Left colon (tissue), 2 donors: Measurements from ENCODE around the gene TRIM44. TPM values are rescaled to one million over a fixed set of nuclear protein-coding genes. Genes with fewer than 3 reads are reported as not detected.

Experiments
- ATAC-seq: fragments of 200-7000 bp; cut with Tn5 transposase; one replicate; pipeline ENCODE4 v1.9.1; 2020; ENCODE audit warnings: mild to moderate bottlenecking, moderate library complexity
- DNase-seq, 2 donors: peaks; one replicate each; pipeline ENCODE4 v3.0.0-alpha.2; 2020
- intact Hi-C, 2 donors: fragments of 100-400 bp; cut with DNase I in 1 of 2; cut with micrococcal nuclease in 1 of 2; formaldehyde crosslinking; loops; one replicate each; pipeline versions ENCODE4 v1.11.2 to v1.14.0; 2022; cut with DNase I, micrococcal nuclease
- total RNA-seq, 2 donors: library from RNA; stranded (reverse); fragmentation: NEBNext Ultra II Directional; extraction: Animal tissue kit (Norgen Biotek cat#: 25700); gene quantifications; one replicate each; pipeline ENCODE4 v1.2.1, GENCODE V29; 2021
- donor health status: DM: no; HTN: no; CAD: no.
- donor health status: DM: yes; HTN: yes; CAD: no.

Gene TRIM44
- total RNA-seq, 2 donors from 2014 or later, result 45.7 to 49.4 TPM

DNA sequence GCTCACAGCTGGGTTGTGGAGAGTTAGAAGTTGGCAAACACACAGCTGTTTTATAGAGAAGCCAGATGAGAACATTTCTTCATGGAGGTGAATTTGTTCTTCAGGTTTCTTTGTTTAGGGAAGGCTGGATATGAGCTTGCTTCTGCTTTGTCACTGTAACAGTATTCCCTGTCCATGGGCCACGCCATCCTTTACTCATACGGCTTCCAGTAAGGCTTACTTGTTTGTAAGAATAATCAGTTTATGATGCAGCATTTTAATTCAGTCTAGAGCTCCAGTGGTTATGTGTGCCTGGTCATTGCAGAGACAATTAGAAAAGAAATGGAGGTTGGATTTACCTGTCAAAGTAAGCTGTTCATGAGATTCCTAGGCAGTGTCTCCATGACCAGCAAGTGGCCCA, 131.8 kb downstream of the TRIM44 start:
- DNase-seq, result no peak
- ATAC-seq, result no peak
- intact Hi-C loops, result no loop called here

DNA sequence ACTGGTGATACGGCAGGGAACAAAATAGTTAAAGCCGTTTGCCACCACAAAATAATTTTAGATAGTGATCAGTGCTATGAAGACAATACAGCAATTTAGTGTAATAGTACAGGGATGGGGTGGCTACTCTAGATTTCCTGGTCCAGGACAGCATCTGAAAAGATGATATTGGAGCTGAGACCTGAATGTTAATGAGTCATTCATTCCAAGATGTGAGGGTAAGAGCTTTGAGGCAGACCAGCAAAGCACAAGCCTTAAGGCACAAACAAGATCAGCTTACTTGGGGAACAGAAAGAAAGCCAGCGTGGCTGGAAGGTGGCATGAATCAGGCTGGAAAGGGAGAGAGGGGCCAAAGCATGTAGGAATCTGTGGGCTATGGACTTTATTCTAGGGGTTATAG, 132.3 kb downstream of the TRIM44 start:
- intact Hi-C loops, result no loop called here
- ATAC-seq, result no peak
- no peak for DNase-seq

DNA sequence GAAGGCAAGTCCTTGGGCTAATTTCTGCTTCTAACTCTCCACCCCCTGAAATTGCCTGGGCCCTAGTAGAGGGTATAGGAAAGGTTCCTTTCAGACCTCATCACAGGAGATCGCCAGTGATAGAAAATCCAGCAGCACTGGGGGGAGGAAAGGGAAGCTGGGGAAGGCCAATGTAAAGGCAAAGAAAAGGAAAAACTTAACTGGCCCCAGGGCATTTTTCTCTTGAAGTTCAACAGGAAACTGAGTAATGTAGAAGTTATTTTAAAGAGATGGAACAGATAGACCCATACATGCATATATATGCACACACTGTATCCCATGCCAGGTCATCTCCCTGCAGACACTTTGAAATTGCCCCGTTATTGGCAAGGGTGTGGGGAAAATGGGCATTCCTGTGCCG, 134.0 kb downstream of the TRIM44 start:
- ATAC-seq (no peak), DNase-seq (no peak)
- intact Hi-C loops, result no loop called here

DNA sequence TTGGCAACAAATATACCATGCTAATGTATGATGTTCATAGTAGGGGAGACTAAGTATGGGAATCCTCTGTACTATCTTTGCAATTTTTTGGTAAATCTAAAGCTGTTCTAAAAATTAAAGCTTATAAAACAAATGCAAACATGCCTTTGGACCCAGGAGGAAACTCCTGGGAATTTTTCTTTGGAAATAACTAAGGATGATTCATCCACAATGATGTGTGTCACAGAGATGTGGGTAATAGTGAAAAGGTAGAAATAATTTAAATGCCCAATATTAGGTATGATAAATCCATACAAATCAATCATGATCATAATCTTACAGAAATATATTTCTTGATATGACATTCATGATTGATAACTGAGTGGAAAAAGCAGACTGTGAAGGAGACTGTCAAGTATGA, 135.8 kb downstream of the TRIM44 start:
- no peak for ATAC-seq
- DNase-seq, result no peak
- intact Hi-C loops, result no loop called here

DNA sequence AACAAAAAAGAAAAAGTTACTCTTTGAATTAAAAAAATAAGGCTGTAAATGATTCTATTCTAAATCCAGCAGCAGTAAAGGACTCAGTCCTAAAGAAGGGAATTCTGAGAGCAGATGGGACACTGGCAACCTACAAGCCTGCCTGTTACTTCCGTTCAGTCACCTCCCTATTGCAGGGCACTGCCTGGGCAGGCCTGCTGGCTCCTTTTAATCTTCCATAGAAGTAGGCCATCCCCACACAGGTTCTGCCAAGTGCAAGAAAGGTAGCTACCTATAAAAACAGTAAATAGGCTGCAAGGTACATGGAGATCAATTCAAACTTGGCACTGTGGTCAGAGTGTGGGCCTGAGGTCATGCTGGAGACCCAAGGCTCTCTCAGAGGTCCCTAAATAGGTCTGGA, 136.4 kb downstream of the TRIM44 start:
- DNase-seq (no peak), ATAC-seq (no peak)
- intact Hi-C loops, result no loop called here

DNA sequence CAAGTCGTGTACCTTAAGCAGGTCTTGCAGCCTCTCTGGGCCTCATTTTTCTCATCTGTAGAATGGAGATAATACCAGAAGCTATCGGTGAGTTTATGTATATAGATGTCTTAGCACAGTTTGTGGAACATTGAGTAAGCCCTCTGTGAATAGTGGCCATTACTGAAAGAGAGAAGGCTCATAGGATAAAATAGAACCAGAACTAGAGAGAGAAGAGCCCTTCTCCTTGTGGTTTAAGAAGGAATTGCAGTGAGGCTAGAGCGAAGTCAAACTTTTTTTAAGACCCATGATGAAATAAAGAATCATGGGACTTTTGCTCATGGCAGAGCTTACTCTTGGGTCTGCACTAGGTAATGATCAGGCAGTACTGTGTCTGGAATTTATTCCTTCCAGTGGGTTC, 137.1 kb downstream of the TRIM44 start:
- ATAC-seq, result no peak
- no peak for DNase-seq
- intact Hi-C loops, result no loop called here

DNA sequence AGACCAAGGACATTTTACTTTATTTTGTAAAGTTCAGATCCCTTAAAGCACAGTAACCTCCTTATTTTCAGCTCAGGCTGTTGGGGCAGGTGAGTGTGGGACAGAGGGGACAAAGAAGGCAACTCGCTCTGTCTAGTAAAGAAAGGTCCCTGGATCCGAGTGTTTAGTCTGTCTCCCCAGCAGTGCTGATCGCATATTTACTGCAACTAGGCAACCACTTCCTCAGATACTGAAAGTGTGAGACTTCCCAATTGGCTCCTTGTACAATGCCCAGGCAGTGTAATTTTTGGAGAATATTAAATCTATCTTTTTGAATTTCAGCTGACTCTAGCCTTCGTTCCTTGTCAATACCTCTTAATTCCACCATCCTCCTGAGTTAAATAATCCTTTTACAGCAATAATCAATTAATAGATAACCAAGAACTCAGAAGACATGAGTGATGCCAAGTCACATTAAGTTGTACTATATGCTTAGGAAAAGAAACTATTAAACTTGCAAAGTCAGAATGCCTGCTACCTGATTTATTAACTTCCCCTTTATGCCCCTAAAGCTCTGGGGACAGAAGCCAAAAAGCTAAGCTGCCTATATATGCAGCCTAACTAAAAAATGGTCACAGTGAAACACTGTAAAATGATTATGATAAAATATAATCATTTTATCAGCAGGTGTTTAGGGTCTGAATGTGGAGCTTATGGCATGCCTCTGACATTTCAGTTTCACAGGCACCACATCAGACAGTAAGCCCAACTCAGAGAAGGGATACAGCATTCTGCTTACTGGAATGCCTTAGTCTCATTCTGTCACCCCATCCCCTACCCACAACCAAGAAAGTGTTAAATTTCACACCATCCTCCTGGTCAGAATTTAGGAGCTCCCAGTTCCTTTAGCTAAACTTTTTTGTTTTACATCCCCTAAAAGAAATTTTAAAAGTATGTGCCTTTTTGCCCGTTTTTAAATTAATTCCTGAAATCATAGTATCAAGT, 138.7 kb downstream of the TRIM44 start:
- intact Hi-C loops, result no loop called here
- ATAC-seq (no peak), DNase-seq (no peak)

DNA sequence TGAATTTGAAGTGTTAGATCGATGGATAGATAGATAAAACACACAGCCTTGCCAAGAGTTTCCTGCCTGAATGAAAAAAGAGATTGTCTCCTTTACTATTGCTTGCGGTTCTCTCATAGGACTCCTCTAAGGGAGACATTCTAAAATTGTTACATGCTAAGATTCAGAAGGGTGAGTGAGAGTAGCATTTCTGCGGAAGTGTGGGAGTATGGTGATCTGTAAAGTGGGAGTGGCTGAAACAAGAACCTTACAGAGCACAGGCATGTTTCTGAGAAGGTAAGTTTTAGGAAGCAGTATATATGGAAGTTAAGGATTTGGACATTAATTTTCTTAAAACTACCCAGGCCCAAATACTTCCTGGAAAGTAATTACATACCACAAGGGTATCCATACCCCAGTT, 139.6 kb downstream of the TRIM44 start:
- DNase-seq, result no peak
- no peak for ATAC-seq
- intact Hi-C loops, result no loop called here

DNA sequence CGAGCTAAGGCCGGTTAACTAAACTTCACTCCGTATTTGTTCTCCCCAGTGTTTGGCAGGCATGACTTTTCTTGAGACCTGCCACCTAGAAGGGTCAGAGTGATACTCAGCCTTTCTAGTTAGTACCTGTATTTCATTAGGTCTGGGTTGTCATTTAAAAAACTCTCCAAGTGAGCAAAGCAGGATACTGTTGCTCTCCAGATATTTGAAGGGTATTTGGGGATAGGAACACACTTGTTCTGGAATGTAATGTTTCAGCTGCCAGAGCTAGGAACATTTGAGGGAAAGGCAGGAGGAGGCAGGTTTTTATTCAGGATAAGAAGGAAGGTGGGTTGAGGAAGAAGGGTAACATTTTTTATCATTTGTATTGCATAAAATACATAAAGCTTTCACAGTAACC, 140.1 kb downstream of the TRIM44 start:
- DNase-seq, result no peak
- intact Hi-C loops, result no loop called here
- ATAC-seq, result no peak

DNA sequence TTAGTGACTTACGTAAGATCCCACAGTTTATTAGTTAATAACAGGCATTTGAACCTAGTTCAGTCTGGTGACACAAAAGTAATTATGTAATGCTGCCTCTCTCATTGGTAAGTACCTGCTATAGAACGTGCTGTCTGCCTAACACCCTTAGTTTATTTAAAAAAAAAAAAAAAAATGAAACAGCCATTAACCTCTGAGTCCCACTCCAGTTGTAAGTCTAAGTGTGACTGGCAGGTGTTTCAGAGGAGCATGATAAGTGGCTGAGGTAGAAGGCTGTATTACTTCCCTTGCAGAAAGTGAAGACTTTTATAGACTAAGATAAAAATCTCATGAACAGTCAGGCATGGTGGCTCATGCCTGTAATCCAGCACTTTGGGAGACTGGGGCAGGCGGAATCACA, 140.5 kb downstream of the TRIM44 start:
- DNase-seq, result no peak
- intact Hi-C loops, result no loop called here
- ATAC-seq, result no peak

DNA sequence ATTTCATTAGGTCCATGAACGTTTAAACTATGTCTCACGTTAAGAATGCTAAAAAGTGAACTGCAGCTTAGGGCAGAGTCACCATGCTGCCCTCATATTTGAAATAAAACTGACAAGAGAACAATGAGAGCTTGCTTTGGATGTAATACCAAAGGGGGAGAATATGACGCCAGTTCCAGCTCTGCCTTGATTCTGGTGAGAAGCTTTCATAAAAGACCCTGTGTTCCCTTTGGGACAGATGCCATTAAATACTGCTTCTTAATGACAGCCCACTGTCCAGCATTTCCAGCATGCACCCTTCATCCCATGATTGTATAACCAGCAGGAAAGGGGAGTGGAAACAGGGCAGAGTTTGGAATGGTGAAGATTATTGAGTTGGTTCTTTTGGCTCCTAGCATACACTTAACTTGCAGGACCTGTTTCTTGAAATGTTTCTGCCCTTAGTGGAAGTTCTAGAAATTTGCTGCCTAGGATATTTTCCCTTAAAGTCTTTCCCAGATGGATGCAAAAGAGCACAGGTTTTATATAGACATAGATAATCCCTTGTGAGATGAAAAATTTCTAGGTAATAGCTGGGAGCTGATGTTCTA, 142.0 kb downstream of the TRIM44 start:
- ATAC-seq, result no peak
- no peak for DNase-seq
- intact Hi-C loops, result no loop called here

DNA sequence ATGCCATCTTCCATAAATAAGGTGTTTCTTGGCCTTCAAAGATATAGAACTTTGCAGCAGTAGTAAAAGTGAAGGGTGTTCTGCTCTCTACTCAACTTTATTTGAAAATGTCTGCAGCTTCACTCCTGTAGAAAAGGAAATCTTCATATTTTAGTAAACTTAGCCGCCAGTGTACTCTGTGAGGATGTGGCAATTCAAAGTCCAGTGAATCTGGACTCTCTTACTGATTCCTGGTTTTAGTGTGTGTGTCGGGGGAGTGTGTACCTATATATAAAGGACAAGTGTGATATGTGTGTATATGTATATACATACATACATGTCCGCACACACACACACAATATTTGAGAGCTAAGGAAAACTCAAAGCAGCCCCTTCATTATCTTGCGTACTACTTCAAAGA, 147.0 kb downstream of the TRIM44 start:
- ATAC-seq (no peak), DNase-seq (no peak)
- intact Hi-C loops, result no loop called here

DNA sequence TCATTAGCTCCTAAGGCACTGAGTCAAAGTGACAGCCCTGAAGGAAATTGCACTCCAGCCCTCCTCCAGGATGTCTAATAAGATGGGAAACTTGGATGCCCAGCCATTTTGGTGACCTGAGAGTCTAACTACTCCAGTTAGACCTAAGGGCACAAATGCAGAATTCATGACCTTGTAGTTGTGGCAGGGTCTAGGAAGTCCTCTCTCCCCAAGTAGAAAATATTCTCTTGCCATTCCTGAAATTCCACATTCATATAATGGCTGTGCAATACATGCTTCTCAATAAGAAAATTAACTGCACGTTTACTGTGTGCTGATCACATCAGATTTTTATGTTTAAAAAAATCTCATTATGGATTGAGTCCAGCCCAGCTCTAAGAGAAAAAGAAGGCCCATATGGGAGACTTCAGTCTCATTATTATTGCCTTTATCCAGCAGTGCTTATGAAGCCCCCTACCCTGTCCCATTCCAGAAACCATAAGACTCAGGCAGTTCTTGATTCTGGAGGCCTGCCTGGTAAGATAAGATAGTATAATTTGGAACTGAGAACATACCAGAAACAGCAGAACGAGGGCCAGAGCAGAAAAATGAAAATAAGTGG, 147.6 kb downstream of the TRIM44 start:
- no peak for ATAC-seq
- DNase-seq, result no peak
- intact Hi-C loops, result no loop called here

DNA sequence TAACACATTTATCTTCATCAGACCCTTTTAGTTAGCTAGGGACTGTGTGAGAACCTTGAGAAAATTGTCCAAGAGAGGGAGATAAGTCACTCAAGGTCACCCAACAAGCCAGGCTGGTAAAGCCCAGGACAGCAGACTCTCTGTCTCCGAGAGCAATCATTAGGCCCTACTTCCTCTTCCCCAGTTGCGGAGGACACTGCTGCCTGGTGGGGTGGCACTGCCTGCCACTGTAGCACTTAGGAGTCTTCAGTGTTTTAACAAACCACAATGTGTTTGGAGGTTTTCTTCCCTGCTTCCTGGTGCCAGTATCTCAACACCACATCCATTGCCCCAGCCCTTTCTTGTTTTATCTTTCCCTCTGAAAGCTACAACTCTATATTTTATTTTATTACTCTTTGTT, 149.2 kb downstream of the TRIM44 start:
- ATAC-seq (no peak), DNase-seq (no peak)
- intact Hi-C loops, result no loop called here

DNA sequence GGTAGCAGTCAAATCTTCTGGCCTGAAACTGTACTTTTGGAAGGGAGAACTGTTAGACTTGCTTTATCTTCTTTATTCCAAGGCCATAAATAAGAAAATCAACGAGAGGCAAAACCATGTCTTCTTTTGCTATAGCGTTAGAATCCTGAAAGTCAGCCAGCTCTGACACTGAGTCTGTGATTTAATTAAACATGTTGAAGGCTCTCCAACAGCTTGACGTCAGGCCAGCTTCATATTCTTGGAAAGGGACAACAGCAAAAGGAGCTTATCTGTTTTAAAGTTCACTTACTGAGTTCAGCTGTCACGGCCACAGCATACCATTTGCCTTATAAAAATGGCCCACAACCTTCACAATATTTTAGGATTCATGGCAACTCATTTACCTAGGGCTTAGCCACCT, 150.3 kb downstream of the TRIM44 start:
- ATAC-seq (no peak), DNase-seq (no peak)
- intact Hi-C loops, result no loop called here

DNA sequence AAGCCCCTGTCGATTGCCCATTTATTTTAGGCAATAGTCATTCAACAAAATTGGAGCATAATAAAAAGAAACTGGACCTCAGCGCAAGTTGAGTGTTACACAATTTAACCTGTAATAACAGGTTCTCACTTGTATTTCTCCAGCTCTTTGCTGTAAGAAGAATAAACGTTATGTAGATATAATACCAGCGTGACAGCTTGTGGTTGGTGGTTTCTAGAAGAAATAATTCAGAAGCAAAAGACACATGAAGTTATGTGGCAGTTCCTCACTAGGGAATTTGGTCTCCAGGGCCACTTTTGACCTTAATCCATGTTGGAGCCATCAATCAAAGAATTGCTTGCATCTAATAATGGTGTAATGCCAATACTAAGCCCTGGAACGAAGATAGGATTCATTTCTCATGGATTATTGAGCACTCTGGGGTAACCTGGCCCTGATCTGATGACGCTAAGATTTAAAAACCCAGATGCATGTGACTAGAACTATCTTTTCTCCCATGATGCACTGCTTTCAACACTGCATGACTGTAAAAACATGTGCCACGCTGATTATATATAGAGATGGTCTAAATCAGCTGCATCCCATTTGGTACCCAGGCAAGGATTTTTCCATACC, 151.6 kb downstream of the TRIM44 start:
- intact Hi-C loops, result no loop called here
- no peak for ATAC-seq
- DNase-seq, result no peak

DNA sequence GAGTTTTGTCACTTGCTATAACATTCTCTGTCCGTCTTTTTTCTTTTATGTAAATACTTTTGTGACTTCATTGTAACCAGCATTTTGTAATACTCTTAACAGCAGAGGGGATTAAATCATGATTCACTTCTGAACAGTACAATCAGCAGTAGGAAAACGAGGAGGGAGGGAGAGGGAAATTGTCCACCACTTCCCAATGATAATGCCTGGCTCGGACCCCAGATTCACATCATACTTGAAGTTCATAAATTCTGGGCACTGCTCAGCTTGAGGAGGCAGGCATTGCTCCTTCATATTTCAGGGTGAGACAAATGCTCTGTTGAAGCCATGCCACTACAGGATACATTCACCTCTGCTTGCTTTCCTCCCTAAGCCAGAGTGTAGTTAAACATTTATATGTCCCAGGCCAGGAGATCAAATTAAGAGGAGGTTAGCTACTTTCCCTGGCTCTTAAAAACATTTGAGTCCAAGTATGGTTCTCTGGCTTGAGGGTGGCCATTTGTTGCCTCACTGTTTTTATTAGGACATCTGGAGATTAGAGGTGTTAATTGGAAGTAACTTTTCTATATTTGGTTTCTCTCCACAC, 152.2 kb downstream of the TRIM44 start:
- ATAC-seq, result no peak
- DNase-seq, result no peak
- intact Hi-C loops, result no loop called here

DNA sequence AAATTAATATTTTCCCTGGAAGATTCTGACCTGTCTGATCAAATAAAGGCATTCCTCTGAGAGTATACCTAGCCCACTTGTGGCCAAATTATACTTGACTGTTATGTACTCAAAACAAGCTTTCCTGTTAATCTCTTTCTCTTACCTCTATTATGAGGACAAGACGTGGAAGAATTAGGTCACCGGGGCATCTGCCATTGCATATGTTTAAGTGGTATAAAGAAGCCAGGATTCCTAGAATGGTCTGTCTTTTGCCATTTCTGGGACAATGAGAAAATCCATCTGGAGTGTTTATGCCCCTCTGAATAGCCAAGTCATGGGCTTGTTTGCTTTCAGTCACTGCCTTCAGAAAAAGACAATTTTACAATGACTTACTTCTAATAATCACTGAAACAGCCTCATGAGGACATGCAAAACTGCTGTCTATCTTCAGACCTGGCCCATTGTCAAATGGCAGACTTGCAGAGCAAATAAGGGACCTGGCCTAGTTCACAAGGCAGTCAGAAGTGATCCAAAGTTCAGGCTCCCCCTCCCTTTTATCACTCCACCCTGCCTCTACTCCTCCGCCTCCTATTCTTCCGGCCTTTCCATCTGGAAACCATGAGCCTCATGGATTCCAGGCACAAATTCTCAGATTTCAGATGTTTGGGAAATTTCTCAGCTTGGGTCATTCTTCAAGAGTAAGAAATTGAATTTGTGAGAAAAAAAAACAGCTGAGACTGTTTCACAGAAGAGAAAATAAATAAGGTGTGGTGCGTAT, 153.2 kb downstream of the TRIM44 start:
- ATAC-seq, result no peak
- intact Hi-C loops, result no loop called here
- no peak for DNase-seq

DNA sequence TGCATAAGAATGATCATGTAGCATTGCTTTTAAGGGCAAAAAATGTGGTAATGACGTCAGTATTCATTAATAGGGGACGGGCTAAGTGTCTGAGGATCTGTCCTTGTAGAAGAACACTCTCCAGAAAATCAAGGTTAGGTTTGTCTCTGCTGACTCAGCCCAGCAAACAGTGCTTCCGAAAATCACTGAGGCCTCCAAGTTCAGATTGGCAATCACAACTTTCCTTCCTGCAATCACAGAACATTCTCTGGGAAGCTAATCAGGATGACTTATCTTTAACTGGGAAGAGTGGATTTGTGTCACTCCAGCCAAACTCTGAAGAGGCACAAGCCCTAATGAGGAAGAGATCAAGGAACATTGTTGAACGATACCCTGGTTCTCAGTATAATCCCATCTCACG, 158.0 kb downstream of the TRIM44 start:
- ATAC-seq (no peak), DNase-seq (no peak)
- intact Hi-C loops, result loop anchor here (5.0 to 10.0 kb wide), 4 partner anchors 203 to 444 kb away; partner anchors contain the start of gene FJX1 (in 1 of the 2)
